GM23338 (cell line): ENCODE measurements around the gene TFF2. TPM values are rescaled to one million over a fixed set of nuclear protein-coding genes. Genes with fewer than 3 reads are reported as not detected.

Experiments used
- ATAC-seq: fragments of 200-7000 bp; cut with Tn5 transposase; 3 replicates; pipeline ENCODE4 v1.9.1; 2020
- DNase-seq: peaks from one replicate; pipeline ENCODE4 v3.0.0-alpha.2; 2015; ENCODE audit warnings: low spot score
- H2AFZ ChIP-seq: fragments of 200-600 bp; sonication (generic); 2 replicates; pipeline ENCODE4 v1.8.0; 2016; ENCODE audit warnings: antibody characterized with exemption, mild to moderate bottlenecking, moderate library complexity
- H3F3A ChIP-seq: fragments of 200-600 bp; sonication (generic); replicated peaks from 2 replicates; pipeline ENCODE4 v1.8.0; 2017; ENCODE audit warnings: antibody characterized with exemption, mixed run types, low read depth
- H3K27ac ChIP-seq: fragments of 200-600 bp; sonication (generic); 2 replicates; pipeline ENCODE4 v1.6.1; 2016; ENCODE audit warnings: low read depth
- H3K27me3 ChIP-seq: fragments of 200-600 bp; sonication (generic); 2 replicates; pipeline ENCODE4 v1.8.0; 2016; ENCODE audit warnings: mild to moderate bottlenecking, mixed run types, moderate library complexity; ENCODE audit not compliant: insufficient read depth
- H3K36me3 ChIP-seq: fragments of 200-600 bp; sonication (generic); 2 replicates; pipeline ENCODE4 v1.8.0; 2016; ENCODE audit warnings: mild to moderate bottlenecking; ENCODE audit not compliant: insufficient read depth
- H3K4me1 ChIP-seq: fragments of 200-600 bp; sonication (generic); 2 replicates; pipeline ENCODE4 v1.8.0; 2016; ENCODE audit warnings: mild to moderate bottlenecking, moderate library complexity; ENCODE audit not compliant: insufficient read depth
- H3K4me2 ChIP-seq: fragments of 200-600 bp; sonication (generic); 2 replicates; pipeline ENCODE4 v1.7.1; 2017; ENCODE audit warnings: mixed run types
- H3K4me3 ChIP-seq: fragments of 200-600 bp; sonication (generic); 2 replicates; pipeline ENCODE4 v1.6.1; 2016; ENCODE audit warnings: mixed run types
- H3K79me2 ChIP-seq: fragments of 200-600 bp; sonication (generic); replicated peaks from 2 replicates; pipeline ENCODE4 v1.8.0; 2017; ENCODE audit warnings: mild to moderate bottlenecking; ENCODE audit not compliant: insufficient read depth
- H3K9me2 ChIP-seq: fragments of 200-600 bp; sonication (generic); 2 replicates; pipeline ENCODE4 v1.8.0; 2017; ENCODE audit not compliant: insufficient read depth
- H4K20me1 ChIP-seq: fragments of 200-600 bp; sonication (generic); replicated peaks from 2 replicates; pipeline ENCODE4 v1.8.0; 2017; ENCODE audit warnings: mild to moderate bottlenecking; ENCODE audit not compliant: insufficient read depth
- H3K27ac Mint-ChIP-seq: 2 replicates; pipeline ENCODE4 v1.8.0; 2020; ENCODE audit warnings: inconsistent platforms, mild to moderate bottlenecking, moderate library complexity, mixed read lengths
- H3K27me3 Mint-ChIP-seq: 3 replicates; pipeline ENCODE4 v1.8.0; 2022; ENCODE audit warnings: low read depth, mild to moderate bottlenecking, moderate library complexity, mixed read lengths, inconsistent platforms; ENCODE audit not compliant: insufficient read depth, poor library complexity
- H3K36me3 Mint-ChIP-seq: 3 replicates; pipeline ENCODE4 v1.8.0; 2021; ENCODE audit warnings: low read depth, mild to moderate bottlenecking, inconsistent platforms, moderate library complexity, mixed read lengths
- H3K4me1 Mint-ChIP-seq: 3 replicates; pipeline ENCODE4 v1.8.0; 2020; ENCODE audit warnings: mild to moderate bottlenecking, inconsistent platforms, mixed read lengths
- H3K4me3 Mint-ChIP-seq: 3 replicates; pipeline ENCODE4 v1.8.0; 2021; ENCODE audit warnings: moderate library complexity, mild to moderate bottlenecking, inconsistent platforms, mixed read lengths
- H3K9me3 Mint-ChIP-seq: 3 replicates; pipeline ENCODE4 v1.8.0; 2020; ENCODE audit warnings: moderate library complexity, mild to moderate bottlenecking, inconsistent platforms, mixed read lengths
- ETS1 ChIP-seq: IDR thresholded peaks from 2 replicates; pipeline ENCODE4 v1.6.1; 2016; ENCODE audit warnings: antibody characterized with exemption
- POLR2AphosphoS5 ChIP-seq: IDR thresholded peaks from 2 replicates; pipeline ENCODE4 v1.6.1; 2016; ENCODE audit warnings: antibody characterized with exemption, low read depth
- STAT1 ChIP-seq: IDR thresholded peaks from one replicate; pipeline ENCODE4 v1.6.1; 2016; ENCODE audit warnings: antibody characterized with exemption; ENCODE audit not compliant: unreplicated experiment
- ZNF114 ChIP-seq: fragments of 250-450 bp; sonication (Bioruptor Pico); IDR thresholded peaks from 2 replicates; pipeline ENCODE4 v1.5.0; 2020; ENCODE audit warnings: mild to moderate bottlenecking, moderate library complexity
- ZNF331 ChIP-seq: fragments of 250-450 bp; sonication (Bioruptor Pico); IDR thresholded peaks from 2 replicates; pipeline ENCODE4 v1.5.0; 2020; ENCODE audit warnings: low read depth, mild to moderate bottlenecking, moderate library complexity
- ZNF462 ChIP-seq: fragments of 250-450 bp; sonication (Bioruptor Pico); IDR thresholded peaks from 2 replicates; pipeline ENCODE4 v1.5.0; 2020; ENCODE audit warnings: mild to moderate bottlenecking, moderate library complexity
- polyA plus RNA-seq: library from polyadenylated mRNA; unstranded; fragments of >200 nt; fragmentation: Nextera tagmentation; extraction: Ambion mirVana; gene quantifications from 2 replicates; pipeline ENCODE4 v1.2.1, GENCODE V29; 2016
- total RNA-seq: library from RNA; depleted of rRNA; stranded (reverse); fragments of >200 nt; shearing (Covaris generic); gene quantifications from 2 replicates; pipeline ENCODE4 v1.2.3, GENCODE V29; 2014

TFF2 gene
- total and polyA plus RNA-seq, 2 experiments from 2014 or later: not detected

GRCh38 chr21:42331660-42332059 lies 19.1 kb downstream of the TFF2 start:
- H3K4me2 ChIP-seq: no peak overlapping the region
- ATAC-seq (no peak), DNase-seq (no peak)
- no peak overlapping the region for H3K27ac ChIP-seq
- no peaks in the 10 kb centered on the region for H3K27me3 Mint-ChIP-seq
- H3K4me1 ChIP-seq: 0 out of 2 replicates have a peak, but pooled peaks cover 15% of the 10 kb centered on the region
- H3K9me2 ChIP-seq: no peaks in the 10 kb centered on the region
- H2AFZ ChIP-seq: no peak overlapping the region
- no peak overlapping the region for H3K4me3 Mint-ChIP-seq
- H3K36me3 ChIP-seq: no peaks in the 10 kb centered on the region
- no peaks in the 10 kb centered on the region for H3F3A ChIP-seq
- H3K27me3 ChIP-seq: no peaks in the 10 kb centered on the region
- H3K36me3 Mint-ChIP-seq: peaks cover 29% of the 10 kb centered on the region
- no peak overlapping the region for H3K4me3 ChIP-seq
- H3K27ac Mint-ChIP-seq: no peak overlapping the region
- H3K4me1 Mint-ChIP-seq: peaks cover 21% of the 10 kb centered on the region
- TF ChIP-seq ZNF331 (CRISPR knock-in tag): no peak
- TF ChIP-seq POLR2AphosphoS5: no peak
- TF ChIP-seq ETS1: no peak
- TF ChIP-seq ZNF114 (CRISPR knock-in tag): no peak
- no peak for TF ChIP-seq STAT1
- no peak for TF ChIP-seq ZNF462
- peaks cover 36% of the 10 kb centered on the region for H3K9me3 Mint-ChIP-seq
- H3K79me2 ChIP-seq: no peaks in the 10 kb centered on the region
- no peaks in the 10 kb centered on the region for H4K20me1 ChIP-seq
